DMS 273 treated with DMSO at 0.1 percent for 48 hours (cell line): ENCODE data around the gene HYI.
"Not testable (repeated sequence)": the region's sequence is repeated elsewhere in the genome, so short reads cannot be mapped to it uniquely, and the experiment has no call there.

Experiments used
- DNase-seq: peaks from one replicate; lab custom pipeline; 2025; lab: John Stamatoyannopoulos, UW

HYI gene

GRCh38 chr1:43427524-43427923 is 26.2 kb downstream of the HYI start:
- DNase-seq = no peak

- no peak for DNase-seq
Measured at GRCh38 chr1:43426221-43426620, 27.5 kb downstream of the HYI start.

- no peak for DNase-seq
Measured at GRCh38 chr1:43425045-43425444, 28.7 kb downstream of the HYI start.

- no peak for DNase-seq
Measured at GRCh38 chr1:43423672-43424550, 29.8 kb downstream of the HYI start.

- DNase-seq = no peak
Measured at GRCh38 chr1:43422995-43423671, 30.6 kb downstream of the HYI start.

- no peak for DNase-seq
Measured at GRCh38 chr1:43421976-43422750, 31.6 kb downstream of the HYI start.

- DNase-seq = no peak
Measured at GRCh38 chr1:43421396-43421795, 32.3 kb downstream of the HYI start.

GRCh38 chr1:43420874-43421273 is 32.9 kb downstream of the HYI start:
- no peak for DNase-seq

GRCh38 chr1:43419627-43420425 is 33.9 kb downstream of the HYI start:
- no peak for DNase-seq

GRCh38 chr1:43418858-43419257 is 34.9 kb downstream of the HYI start:
- no peak for DNase-seq

GRCh38 chr1:43415901-43416300 is 37.8 kb downstream of the HYI start:
- no peak for DNase-seq

- peak; percentile 33 for DNase-seq
Measured at GRCh38 chr1:43414634-43415223, 39.0 kb downstream of the HYI start.

- not testable (repeated sequence) for DNase-seq
Measured at GRCh38 chr1:43413426-43413825, 40.3 kb downstream of the HYI start.

- DNase-seq = no peak
Measured at GRCh38 chr1:43410571-43410970, 43.2 kb downstream of the HYI start.

- DNase-seq = no peak
Measured at GRCh38 chr1:43405876-43406234, 47.9 kb downstream of the HYI start.

- no peak for DNase-seq
Measured at GRCh38 chr1:43405219-43405875, 48.4 kb downstream of the HYI start.

GRCh38 chr1:43404353-43404752 is 49.4 kb downstream of the HYI start:
- no peak for DNase-seq

GRCh38 chr1:43402089-43402865 is 51.5 kb downstream of the HYI start:
- DNase-seq = no peak
